HG03139 (cell line): ENCODE data around the gene BBS1.

Experiments
- ATAC-seq: cut with Tn5 transposase; IDR thresholded peaks from one replicate; pipeline ENCODE4 v1.9.1; 2021; ENCODE audit not compliant: unreplicated experiment

Gene BBS1

GRCh38 chr11:66476841-66477251, 33.6 kb upstream of the BBS1 start:
- no peak for ATAC-seq

GRCh38 chr11:66477263-66478201, 32.9 kb upstream of the BBS1 start:
- no peak for ATAC-seq

GRCh38 chr11:66478729-66479393, 31.6 kb upstream of the BBS1 start:
- ATAC-seq, result no peak

GRCh38 chr11:66479394-66480116, 30.9 kb upstream of the BBS1 start:
- ATAC-seq, result peak; percentile 14

- ATAC-seq, result peak; percentile 76
These were observed 30.1 kb upstream of the BBS1 start, which contains the start of gene DPP3 for GRCh38 chr11:66480117-66480938. Gene DPP3 (plus strand): TSS chr11:66480434. CDS start chr11:66482201, 1,767 bp downstream.

- no peak for ATAC-seq
These were observed 25.5 kb upstream of the BBS1 start for GRCh38 chr11:66484806-66485380.

- ATAC-seq, result no peak
These were observed 21.5 kb upstream of the BBS1 start for GRCh38 chr11:66488957-66489356.

GRCh38 chr11:66489636-66490035, 20.8 kb upstream of the BBS1 start:
- no peak for ATAC-seq

- ATAC-seq, result no peak
These were observed 19.0 kb upstream of the BBS1 start for GRCh38 chr11:66491315-66491935.

- no peak for ATAC-seq
These were observed 18.1 kb upstream of the BBS1 start for GRCh38 chr11:66492161-66492865.

GRCh38 chr11:66493130-66493529, 17.3 kb upstream of the BBS1 start:
- no peak for ATAC-seq

- no peak for ATAC-seq
These were observed 16.0 kb upstream of the BBS1 start for GRCh38 chr11:66494458-66494857.

GRCh38 chr11:66494935-66495334, 15.5 kb upstream of the BBS1 start:
- no peak for ATAC-seq

- ATAC-seq, result no peak
These were observed 15.0 kb upstream of the BBS1 start for GRCh38 chr11:66495401-66495854.

- ATAC-seq, result no peak
These were observed 13.2 kb upstream of the BBS1 start for GRCh38 chr11:66497206-66497605.

- ATAC-seq, result no peak
These were observed 11.9 kb upstream of the BBS1 start for GRCh38 chr11:66498506-66498905.

GRCh38 chr11:66505276-66505816, 5.1 kb upstream of the BBS1 start:
- no peak for ATAC-seq

- no peak for ATAC-seq
These were observed 1.3 kb upstream of the BBS1 start for GRCh38 chr11:66509131-66509561.

- ATAC-seq, result no peak
These were observed 530 bp downstream of the BBS1 start for GRCh38 chr11:66510990-66511339.
